ENCODE measurements around the gene E2F3.

GRCh38 chr6:20498041-20498385, 96.3 kb downstream of the E2F3 start:
- TF ChIP-seq, protein P1, sequence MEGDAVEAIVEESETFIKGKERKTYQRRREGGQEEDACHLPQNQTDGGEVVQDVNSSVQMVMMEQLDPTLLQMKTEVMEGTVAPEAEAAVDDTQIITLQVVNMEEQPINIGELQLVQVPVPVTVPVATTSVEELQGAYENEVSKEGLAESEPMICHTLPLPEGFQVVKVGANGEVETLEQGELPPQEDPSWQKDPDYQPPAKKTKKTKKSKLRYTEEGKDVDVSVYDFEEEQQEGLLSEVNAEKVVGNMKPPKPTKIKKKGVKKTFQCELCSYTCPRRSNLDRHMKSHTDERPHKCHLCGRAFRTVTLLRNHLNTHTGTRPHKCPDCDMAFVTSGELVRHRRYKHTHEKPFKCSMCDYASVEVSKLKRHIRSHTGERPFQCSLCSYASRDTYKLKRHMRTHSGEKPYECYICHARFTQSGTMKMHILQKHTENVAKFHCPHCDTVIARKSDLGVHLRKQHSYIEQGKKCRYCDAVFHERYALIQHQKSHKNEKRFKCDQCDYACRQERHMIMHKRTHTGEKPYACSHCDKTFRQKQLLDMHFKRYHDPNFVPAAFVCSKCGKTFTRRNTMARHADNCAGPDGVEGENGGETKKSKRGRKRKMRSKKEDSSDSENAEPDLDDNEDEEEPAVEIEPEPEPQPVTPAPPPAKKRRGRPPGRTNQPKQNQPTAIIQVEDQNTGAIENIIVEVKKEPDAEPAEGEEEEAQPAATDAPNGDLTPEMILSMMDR (IDR thresholded peaks at IDR 0.05; ENCODE audit: insufficient read depth, low read depth, low read length) = no peak
- no peak for TF ChIP-seq EZH2 (IDR thresholded peaks at IDR 0.05; ENCODE audit: insufficient read depth, low read length)

All from astrocyte (in vitro differentiated cells and primary cell).